Smooth muscle cell (in vitro differentiated cells): ENCODE results near the gene CEP44. TPM values are rescaled to one million over a fixed set of nuclear protein-coding genes. Genes with fewer than 3 reads are reported as not detected.
"Not testable (repeated sequence)": the region's sequence is repeated elsewhere in the genome, so short reads cannot be mapped to it uniquely, and the experiment has no call there.

Experiments used
- DNase-seq: peaks from one replicate; lab custom pipeline; 2025; ENCODE audit not compliant: unreplicated experiment; lab: John Stamatoyannopoulos, UW
- H2AFZ ChIP-seq: fragments of 200-600 bp; sonication (generic); 2 replicates; pipeline ENCODE4 v1.6.0; 2016; ENCODE audit warnings: antibody characterized with exemption, low read depth, mild to moderate bottlenecking
- H3F3A ChIP-seq: fragments of 200-600 bp; sonication (generic); 2 replicates; pipeline ENCODE4 v1.6.0; 2017; ENCODE audit warnings: antibody characterized with exemption, low read depth
- H3K27ac ChIP-seq: fragments of 200-600 bp; sonication (generic); 2 replicates; pipeline ENCODE4 v1.5.1; 2016; ENCODE audit warnings: low read depth, mild to moderate bottlenecking
- H3K27me3 ChIP-seq: fragments of 200-600 bp; sonication (generic); 2 replicates; pipeline ENCODE4 v1.6.1; 2016; ENCODE audit warnings: low read depth, mild to moderate bottlenecking
- H3K36me3 ChIP-seq: fragments of 200-600 bp; sonication (generic); 2 replicates; pipeline ENCODE4 v1.5.1; 2016; ENCODE audit warnings: low read depth
- H3K4me1 ChIP-seq: fragments of 200-600 bp; sonication (generic); 2 replicates; pipeline ENCODE4 v1.5.1; 2016; ENCODE audit warnings: low read depth
- H3K4me2 ChIP-seq: fragments of 200-600 bp; sonication (generic); 2 replicates; pipeline ENCODE4 v1.6.0; 2016; ENCODE audit warnings: mild to moderate bottlenecking
- H3K4me3 ChIP-seq: fragments of 200-600 bp; sonication (generic); 2 replicates; pipeline ENCODE4 v1.5.1; 2016; ENCODE audit warnings: mild to moderate bottlenecking
- H3K79me2 ChIP-seq: fragments of 200-600 bp; sonication (generic); 2 replicates; pipeline ENCODE4 v1.6.0; 2016; ENCODE audit warnings: low read depth, mild to moderate bottlenecking
- H3K9ac ChIP-seq: fragments of 200-600 bp; sonication (generic); 2 replicates; pipeline ENCODE4 v1.6.0; 2016; ENCODE audit warnings: low read depth
- H3K9me3 ChIP-seq: fragments of 200-600 bp; sonication (generic); replicated peaks from 2 replicates; pipeline ENCODE4 v1.5.1; 2016; ENCODE audit warnings: low read depth
- H4K20me1 ChIP-seq: fragments of 200-600 bp; sonication (generic); 2 replicates; pipeline ENCODE4 v1.6.0; 2016; ENCODE audit warnings: low read depth
- CTCF ChIP-seq: fragments of 200-600 bp; sonication (generic); IDR thresholded peaks from 2 replicates; pipeline ENCODE4 v1.5.1; 2017; ENCODE audit warnings: borderline replicate concordance, mild to moderate bottlenecking, antibody characterized with exemption; ENCODE audit not compliant: insufficient read depth, poor library complexity, severe bottlenecking
- WGBS: methylation state at CpG from one replicate; pipeline ENCODE4 v1.1.7; 2016; ENCODE audit warnings: low lambda C conversion rate; 5-methylcytosine and 5-hydroxymethylcytosine counted together
- polyA plus RNA-seq: library from polyadenylated mRNA; unstranded; fragments of >200 nt; fragmentation: Nextera tagmentation; extraction: Ambion mirVana; gene quantifications from 2 replicates; pipeline ENCODE4 v1.2.1, GENCODE V29; 2016
- total RNA-seq: library from RNA; depleted of rRNA; stranded (reverse); fragments of >200 nt; gene quantifications from 2 replicates; pipeline ENCODE4 v1.2.3, GENCODE V29; 2014

Gene CEP44
- total and polyA plus RNA-seq, 2 experiments from 2014 or later: 11.4 to 25.2 TPM

GRCh38 chr4:174373821-174374220 lies 90.1 kb downstream of the CEP44 start:
- H4K20me1 ChIP-seq: no peaks in the 10 kb centered on the region
- 17% methylated on average over 1 of the region's 1 CpG for WGBS
- H3F3A ChIP-seq: no peaks in the 10 kb centered on the region
- no peak overlapping the region for H3K4me3 ChIP-seq
- no peak for TF ChIP-seq CTCF
- no peak for DNase-seq
- H3K4me2 ChIP-seq: peak overlapping the region; percentile 35
- H3K79me2 ChIP-seq: no peaks in the 10 kb centered on the region
- H3K4me1 ChIP-seq: no peaks in the 10 kb centered on the region
- H3K27me3 ChIP-seq: no peaks in the 10 kb centered on the region
- no peak overlapping the region for H3K9ac ChIP-seq
- no peak overlapping the region for H2AFZ ChIP-seq
- no peaks in the 10 kb centered on the region for H3K9me3 ChIP-seq
- H3K27ac ChIP-seq: no peak overlapping the region
- H3K36me3 ChIP-seq: no peaks in the 10 kb centered on the region

- H3K79me2 ChIP-seq: no peaks in the 10 kb centered on the region
- H3K27me3 ChIP-seq: no peaks in the 10 kb centered on the region
- 84% methylated on average over 8 of the region's 8 CpGs for WGBS
- no peak for TF ChIP-seq CTCF
- H3K4me1 ChIP-seq: no peaks in the 10 kb centered on the region
- H3K9ac ChIP-seq: no peak overlapping the region
- H3K4me3 ChIP-seq: no peak overlapping the region
- H2AFZ ChIP-seq: no peak overlapping the region
- H3F3A ChIP-seq: no peaks in the 10 kb centered on the region
- no peak overlapping the region for H3K4me2 ChIP-seq
- no peaks in the 10 kb centered on the region for H3K9me3 ChIP-seq
- no peak for DNase-seq
- H3K27ac ChIP-seq: no peak overlapping the region
- no peaks in the 10 kb centered on the region for H3K36me3 ChIP-seq
- H4K20me1 ChIP-seq: no peaks in the 10 kb centered on the region
Observed at GRCh38 chr4:174375422-174375821, 91.7 kb downstream of the CEP44 start.

- no peak overlapping the region for H3K4me2 ChIP-seq
- H3K27me3 ChIP-seq: no peaks in the 10 kb centered on the region
- TF ChIP-seq CTCF: no peak
- DNase-seq: no peak
- H3K4me1 ChIP-seq: no peaks in the 10 kb centered on the region
- H3K9me3 ChIP-seq: no peaks in the 10 kb centered on the region
- no peak overlapping the region for H3K4me3 ChIP-seq
- 68% methylated on average over 2 of the region's 2 CpGs for WGBS
- no peak overlapping the region for H2AFZ ChIP-seq
- H3K27ac ChIP-seq: no peak overlapping the region
- H3K79me2 ChIP-seq: no peaks in the 10 kb centered on the region
- H3F3A ChIP-seq: no peaks in the 10 kb centered on the region
- H3K36me3 ChIP-seq: no peaks in the 10 kb centered on the region
- no peaks in the 10 kb centered on the region for H4K20me1 ChIP-seq
- no peak overlapping the region for H3K9ac ChIP-seq
Observed at GRCh38 chr4:174377613-174378012, 93.9 kb downstream of the CEP44 start.

GRCh38 chr4:174378951-174379350 lies 95.2 kb downstream of the CEP44 start:
- whole genome bisulfite sequencing: 92% methylated on average over 2 of the region's 2 CpGs
- no peaks in the 10 kb centered on the region for H3K27me3 ChIP-seq

GRCh38 chr4:174380206-174380605 lies 96.5 kb downstream of the CEP44 start:
- 19% methylated on average over 4 of the region's 4 CpGs for WGBS
- not testable (repeated sequence) for H3K27ac ChIP-seq, H4K20me1 ChIP-seq, H3K4me3 ChIP-seq, H3F3A ChIP-seq, H2AFZ ChIP-seq, H3K79me2 ChIP-seq, H3K9me3 ChIP-seq, H3K4me1 ChIP-seq, H3K4me2 ChIP-seq, H3K36me3 ChIP-seq, H3K27me3 ChIP-seq, DNase-seq, H3K9ac ChIP-seq

More at GRCh38 chr4:174378951-174379350, 95.2 kb downstream of the CEP44 start:
- Histone ChIP-seq H3K79me2 (no peaks in the 10 kb centered on the region), H3K4me1 (no peaks in the 10 kb centered on the region), H3K4me3 (no peak overlapping the region), H3F3A (no peaks in the 10 kb centered on the region), H3K27ac (no peak overlapping the region), H4K20me1 (no peaks in the 10 kb centered on the region), H3K9ac (no peak overlapping the region), H3K36me3 (no peaks in the 10 kb centered on the region), H3K9me3 (no peaks in the 10 kb centered on the region), H3K4me2 (no peak overlapping the region), H2AFZ (no peak overlapping the region)
- TF ChIP-seq CTCF: no peak
- no peak for DNase-seq
